Measurements from ENCODE around the gene TAOK1.

DNA sequence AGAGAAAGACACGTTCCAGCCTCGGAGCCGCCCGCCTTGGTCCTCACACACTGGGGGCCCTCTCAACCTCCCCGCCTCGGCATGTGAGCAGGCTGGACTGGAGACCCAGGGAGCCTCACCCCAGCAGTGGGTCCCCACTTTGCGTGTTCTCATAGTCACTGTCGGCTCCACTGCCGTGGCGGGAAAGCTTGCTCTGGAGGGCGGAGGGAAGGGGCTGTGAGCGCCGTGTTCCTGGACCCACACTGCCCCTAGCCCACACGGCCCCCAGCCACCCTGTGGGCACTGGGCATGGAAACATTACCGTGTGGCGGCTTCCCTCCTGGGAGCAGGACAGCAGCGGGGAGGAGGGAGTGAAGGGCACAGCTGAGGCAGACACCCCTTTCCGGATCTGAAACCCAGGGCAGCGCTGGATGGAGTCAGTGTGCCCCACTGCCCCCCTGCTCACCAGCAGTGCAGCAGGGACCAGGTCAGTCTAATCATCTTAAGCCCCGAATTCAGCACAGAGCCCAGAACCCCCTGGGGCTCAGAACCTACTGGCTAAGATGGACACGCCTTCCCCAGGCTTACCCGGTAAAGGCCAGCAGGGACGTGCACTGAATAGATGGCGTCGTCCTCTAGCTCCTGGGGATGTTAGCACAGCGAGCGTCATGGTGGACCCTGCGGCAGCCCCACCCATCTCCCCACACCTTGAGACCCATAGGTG, 185.5 kb downstream of the TAOK1 start:
- TF ChIP-seq, protein P1, sequence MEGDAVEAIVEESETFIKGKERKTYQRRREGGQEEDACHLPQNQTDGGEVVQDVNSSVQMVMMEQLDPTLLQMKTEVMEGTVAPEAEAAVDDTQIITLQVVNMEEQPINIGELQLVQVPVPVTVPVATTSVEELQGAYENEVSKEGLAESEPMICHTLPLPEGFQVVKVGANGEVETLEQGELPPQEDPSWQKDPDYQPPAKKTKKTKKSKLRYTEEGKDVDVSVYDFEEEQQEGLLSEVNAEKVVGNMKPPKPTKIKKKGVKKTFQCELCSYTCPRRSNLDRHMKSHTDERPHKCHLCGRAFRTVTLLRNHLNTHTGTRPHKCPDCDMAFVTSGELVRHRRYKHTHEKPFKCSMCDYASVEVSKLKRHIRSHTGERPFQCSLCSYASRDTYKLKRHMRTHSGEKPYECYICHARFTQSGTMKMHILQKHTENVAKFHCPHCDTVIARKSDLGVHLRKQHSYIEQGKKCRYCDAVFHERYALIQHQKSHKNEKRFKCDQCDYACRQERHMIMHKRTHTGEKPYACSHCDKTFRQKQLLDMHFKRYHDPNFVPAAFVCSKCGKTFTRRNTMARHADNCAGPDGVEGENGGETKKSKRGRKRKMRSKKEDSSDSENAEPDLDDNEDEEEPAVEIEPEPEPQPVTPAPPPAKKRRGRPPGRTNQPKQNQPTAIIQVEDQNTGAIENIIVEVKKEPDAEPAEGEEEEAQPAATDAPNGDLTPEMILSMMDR (IDR thresholded peaks at IDR 0.05; ENCODE audit: low read depth, low read length, poor library complexity, severe bottlenecking): no peak
- no peak for TF ChIP-seq EZH2phosphoT487 (IDR thresholded peaks at IDR 0.05; ENCODE audit: borderline replicate concordance, low read length)
